Left lung (tissue), 10 donors: Measurements from ENCODE around the gene GARNL3. TPM values are rescaled to one million over a fixed set of nuclear protein-coding genes. Genes with fewer than 3 reads are reported as not detected.
A peak's percentile ranks its signal among the peaks of the same experiment; 100 is the strongest.

Experiments
- ATAC-seq: fragments of 200-7000 bp; cut with Tn5 transposase; one replicate; pipeline ENCODE4 v1.9.1; 2020; ENCODE audit warnings: moderate library complexity
- DNase-seq, 4 donors: peaks; one replicate each; pipeline ENCODE4 v3.0.0-alpha.2; 2013 to 2020
- H3K27ac ChIP-seq, 2 donors: fragments of 200-600 bp; sonication (generic) in 1 of 2; one replicate each; pipeline versions ENCODE4 v1.5.0 to v1.8.0; 2020 to 2021
- H3K27me3 ChIP-seq, 2 donors: fragments of 200-600 bp; sonication (generic) in 1 of 2; one replicate each; pipeline versions ENCODE4 v1.5.0 to v1.8.0; 2020 to 2021
- H3K36me3 ChIP-seq, 2 donors: fragments of 200-600 bp; sonication (generic) in 1 of 2; one replicate each; pipeline versions ENCODE4 v1.5.0 to v1.8.0; 2020 to 2021
- H3K4me1 ChIP-seq, 2 donors: fragments of 200-600 bp; one replicate each; pipeline ENCODE4 v1.8.0; 2021
- H3K4me3 ChIP-seq, 2 donors: fragments of 200-600 bp; sonication (generic) in 1 of 2; one replicate each; pipeline versions ENCODE4 v1.5.0 to v1.8.0; 2020 to 2021; ENCODE audit warnings: mild to moderate bottlenecking in 1 of 2
- H3K9me3 ChIP-seq, 2 donors: fragments of 200-600 bp; sonication (generic) in 1 of 2; one replicate each; pipeline versions ENCODE4 v1.5.0 to v1.8.0; 2020 to 2021
- intact Hi-C, 2 donors: fragments of 100-400 bp; cut with DNase I; formaldehyde crosslinking; loops; one replicate each; pipeline versions ENCODE4 v1.11.2 to v1.14.2; 2022
- polyA plus RNA-seq, 6 donors: library from polyadenylated mRNA; unstranded; fragments of 120-200 nt; gene quantifications; one replicate each; pipeline ENCODE4 v1.2.1, GENCODE V29; 2013; ENCODE audit not compliant: insufficient read length in 6 of 6
- total RNA-seq, 2 donors: library from RNA; stranded (reverse); fragmentation: NEBNext Ultra II Directional; extraction: Animal tissue kit (Norgen Biotek cat#: 25700); gene quantifications; one replicate each; pipeline ENCODE4 v1.2.1, GENCODE V29; 2021
- TF ChIP-seq, protein P1 (sequence below), 2 donors: fragments of 200-600 bp; sonication (generic) in 1 of 2; IDR thresholded peaks; one replicate each; pipeline versions ENCODE4 v1.5.0 to v1.8.0; 2021; ENCODE audit warnings: antibody characterized with exemption in 2 of 2
- donor health status: DM: no; HTN: yes; CAD: no.
- donor health status: DM: no; HTN: no; CAD: no.

The GARNL3 gene
- total and polyA plus RNA-seq, 8 donors, result 7.4 to 40.4 (median 37.7) TPM

DNA sequence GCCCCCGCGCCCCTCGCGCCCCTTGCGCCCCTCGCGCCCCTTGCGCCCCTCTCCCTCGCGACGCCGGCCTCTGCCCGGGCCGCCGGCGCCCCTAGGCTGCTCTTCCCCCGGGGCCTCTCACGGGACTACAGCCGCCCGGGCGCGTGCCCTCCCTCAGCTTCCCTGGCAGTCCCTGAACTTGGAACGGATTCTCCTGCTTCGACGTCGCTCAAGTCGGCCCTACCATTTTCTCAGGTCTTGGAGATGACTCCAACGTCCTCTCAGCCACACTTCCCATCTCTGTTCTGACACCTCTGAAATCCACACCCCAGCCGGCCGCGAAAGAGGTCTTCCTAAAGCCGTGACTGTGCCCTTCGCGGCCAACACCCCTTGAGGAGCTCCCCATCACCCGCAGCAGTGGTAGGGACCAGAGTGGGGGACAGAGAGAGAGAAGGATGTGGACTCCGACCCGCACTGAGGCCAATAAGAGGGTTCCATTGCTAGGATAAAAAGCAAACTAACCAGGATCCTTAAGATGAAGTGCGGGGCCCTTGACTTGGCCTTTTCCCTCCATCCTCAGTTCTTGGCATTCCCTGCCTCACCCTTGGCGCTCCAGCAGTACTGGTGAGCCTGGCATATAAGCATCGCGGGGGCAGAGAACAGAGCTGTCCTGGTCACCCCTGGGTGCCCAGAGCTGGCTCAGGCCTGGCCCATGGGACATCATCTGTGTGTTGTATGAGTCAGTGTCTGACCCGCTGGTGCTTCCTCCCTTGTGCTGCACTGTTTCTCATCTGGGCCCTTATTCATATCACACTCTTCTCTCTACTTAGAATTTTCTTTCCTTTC is 38.6 kb upstream of the GARNL3 start:
- H3K27me3 ChIP-seq, result peaks cover 0 to 25% of the 10 kb centered on the region in 2 donors
- ATAC-seq (no peak), DNase-seq (peak in 1 of 4 donors; percentile 80)
- no peaks in the 10 kb centered on the region for H3K9me3 ChIP-seq
- intact Hi-C loops, result no loop called here
- TF ChIP-seq, protein P1, sequence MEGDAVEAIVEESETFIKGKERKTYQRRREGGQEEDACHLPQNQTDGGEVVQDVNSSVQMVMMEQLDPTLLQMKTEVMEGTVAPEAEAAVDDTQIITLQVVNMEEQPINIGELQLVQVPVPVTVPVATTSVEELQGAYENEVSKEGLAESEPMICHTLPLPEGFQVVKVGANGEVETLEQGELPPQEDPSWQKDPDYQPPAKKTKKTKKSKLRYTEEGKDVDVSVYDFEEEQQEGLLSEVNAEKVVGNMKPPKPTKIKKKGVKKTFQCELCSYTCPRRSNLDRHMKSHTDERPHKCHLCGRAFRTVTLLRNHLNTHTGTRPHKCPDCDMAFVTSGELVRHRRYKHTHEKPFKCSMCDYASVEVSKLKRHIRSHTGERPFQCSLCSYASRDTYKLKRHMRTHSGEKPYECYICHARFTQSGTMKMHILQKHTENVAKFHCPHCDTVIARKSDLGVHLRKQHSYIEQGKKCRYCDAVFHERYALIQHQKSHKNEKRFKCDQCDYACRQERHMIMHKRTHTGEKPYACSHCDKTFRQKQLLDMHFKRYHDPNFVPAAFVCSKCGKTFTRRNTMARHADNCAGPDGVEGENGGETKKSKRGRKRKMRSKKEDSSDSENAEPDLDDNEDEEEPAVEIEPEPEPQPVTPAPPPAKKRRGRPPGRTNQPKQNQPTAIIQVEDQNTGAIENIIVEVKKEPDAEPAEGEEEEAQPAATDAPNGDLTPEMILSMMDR (IDR thresholded peaks at IDR 0.05), result no peak
- H3K27ac ChIP-seq, result no peak overlapping the region
- no peaks in the 10 kb centered on the region for H3K36me3 ChIP-seq
- H3K4me3 ChIP-seq, result peak overlapping the region; percentile 64 to 75
- peaks cover 0 to 11% of the 10 kb centered on the region in 2 donors for H3K4me1 ChIP-seq

DNA sequence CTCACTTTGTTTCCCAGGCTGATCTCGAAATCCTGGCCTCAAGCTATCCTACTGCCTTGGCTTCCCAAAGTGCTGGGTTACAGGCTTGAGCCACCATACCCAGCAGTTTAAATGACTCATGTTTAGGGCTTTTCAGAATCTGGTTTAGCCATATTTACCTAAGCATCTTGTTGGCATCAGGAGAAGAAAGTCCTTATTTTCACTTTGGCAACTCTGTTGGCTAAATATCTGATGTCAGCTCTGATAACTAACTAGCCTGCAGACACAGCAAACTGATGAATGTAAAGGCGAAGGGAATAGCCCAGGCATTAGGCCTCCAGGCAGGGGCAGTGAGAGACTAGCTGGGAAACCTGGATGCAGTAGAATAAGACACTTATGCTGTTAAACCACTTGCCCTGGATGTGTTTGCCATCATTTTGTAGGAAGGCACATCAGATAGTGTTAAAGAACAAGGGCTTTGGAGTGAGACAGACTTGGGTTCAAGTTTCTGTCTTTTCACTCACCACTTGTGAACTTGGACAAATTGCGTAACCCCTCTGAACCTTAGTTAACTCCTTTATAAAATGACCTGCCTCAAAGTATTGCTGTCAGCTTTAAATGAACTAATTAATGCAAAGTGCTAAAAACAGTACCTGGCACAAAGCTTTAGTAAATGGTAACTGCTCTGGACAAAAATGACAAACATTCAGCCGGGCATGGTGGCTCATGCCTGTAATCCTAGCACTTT is 34.7 kb upstream of the GARNL3 start:
- Histone ChIP-seq H3K4me1 (peaks cover 0 to 6% of the 10 kb centered on the region in 2 donors), H3K27me3 (peaks cover 0 to 12% of the 10 kb centered on the region in 2 donors), H3K9me3 (no peaks in the 10 kb centered on the region), H3K27ac (no peak overlapping the region), H3K36me3 (no peaks in the 10 kb centered on the region), H3K4me3 (no peak overlapping the region)
- no peak for DNase-seq
- no peak for ATAC-seq
- intact Hi-C loops, result no loop called here
- TF ChIP-seq, protein P1 (IDR thresholded peaks at IDR 0.05), result no peak

DNA sequence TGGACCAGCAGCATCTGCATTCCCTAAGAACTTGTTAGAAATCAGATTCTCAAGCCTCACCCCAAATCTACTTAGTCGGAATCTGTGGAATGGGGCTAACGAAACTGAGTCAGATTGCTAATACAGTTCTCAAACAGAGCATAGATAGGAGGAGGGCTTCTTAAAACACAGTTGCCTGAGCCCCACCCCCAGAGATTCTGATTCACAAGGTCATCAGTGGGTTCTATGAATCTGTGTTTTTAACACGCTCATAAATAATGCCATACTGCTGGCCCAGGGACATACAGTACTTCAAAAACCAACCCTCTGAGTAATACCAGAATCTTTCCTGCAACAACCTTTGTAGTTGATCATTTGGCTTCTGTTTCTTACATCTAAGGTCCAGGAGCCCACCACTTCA is 32.9 kb upstream of the GARNL3 start:
- no peaks in the 10 kb centered on the region for H3K4me1 ChIP-seq
- H3K4me3 ChIP-seq, result no peak overlapping the region
- H3K27ac ChIP-seq, result no peak overlapping the region
- DNase-seq (no peak), ATAC-seq (no peak)
- intact Hi-C loops, result no loop called here
- H3K9me3 ChIP-seq, result no peaks in the 10 kb centered on the region
- TF ChIP-seq, protein P1 (IDR thresholded peaks at IDR 0.05), result no peak
- no peaks in the 10 kb centered on the region for H3K36me3 ChIP-seq
- no peaks in the 10 kb centered on the region for H3K27me3 ChIP-seq

DNA sequence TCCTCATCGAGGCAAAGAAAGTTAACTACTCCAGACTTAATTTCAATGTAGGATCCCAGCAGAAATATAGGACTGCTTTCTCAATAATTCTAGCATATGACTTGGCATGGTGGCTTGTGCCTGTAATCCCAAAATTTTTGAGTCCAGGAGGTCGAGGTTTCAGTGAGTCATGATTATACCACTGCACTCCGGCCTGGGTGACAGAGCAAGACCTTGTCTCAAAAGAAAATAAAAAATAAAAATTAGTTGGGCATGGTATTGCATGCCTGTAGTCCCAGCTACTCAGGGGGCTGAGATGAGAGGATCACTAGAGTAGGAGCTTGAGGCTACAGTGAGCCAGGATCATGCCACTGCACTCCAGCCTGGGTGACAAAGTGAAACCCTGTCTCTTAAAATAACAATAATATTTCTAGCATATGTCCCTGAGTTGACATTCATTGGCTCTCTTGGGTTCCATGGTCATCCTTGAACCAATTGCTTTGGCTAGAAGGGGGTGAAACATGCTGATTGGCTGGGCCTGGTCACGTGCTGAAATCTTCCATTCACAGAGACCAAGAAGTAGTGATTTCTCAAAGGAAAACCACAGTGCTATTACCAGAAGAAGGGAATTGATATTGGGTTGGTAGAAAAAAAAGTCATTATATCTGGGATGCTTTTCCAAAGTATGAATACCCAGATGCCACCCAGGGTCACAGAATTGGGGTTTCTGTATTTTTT is 31.6 kb upstream of the GARNL3 start:
- TF ChIP-seq, protein P1 (IDR thresholded peaks at IDR 0.05), result no peak
- no peaks in the 10 kb centered on the region for H3K9me3 ChIP-seq
- intact Hi-C loops, result no loop called here
- no peaks in the 10 kb centered on the region for H3K27me3 ChIP-seq
- ATAC-seq (no peak), DNase-seq (no peak)
- H3K36me3 ChIP-seq, result no peaks in the 10 kb centered on the region
- H3K27ac ChIP-seq, result no peak overlapping the region
- no peaks in the 10 kb centered on the region for H3K4me1 ChIP-seq
- H3K4me3 ChIP-seq, result no peak overlapping the region

DNA sequence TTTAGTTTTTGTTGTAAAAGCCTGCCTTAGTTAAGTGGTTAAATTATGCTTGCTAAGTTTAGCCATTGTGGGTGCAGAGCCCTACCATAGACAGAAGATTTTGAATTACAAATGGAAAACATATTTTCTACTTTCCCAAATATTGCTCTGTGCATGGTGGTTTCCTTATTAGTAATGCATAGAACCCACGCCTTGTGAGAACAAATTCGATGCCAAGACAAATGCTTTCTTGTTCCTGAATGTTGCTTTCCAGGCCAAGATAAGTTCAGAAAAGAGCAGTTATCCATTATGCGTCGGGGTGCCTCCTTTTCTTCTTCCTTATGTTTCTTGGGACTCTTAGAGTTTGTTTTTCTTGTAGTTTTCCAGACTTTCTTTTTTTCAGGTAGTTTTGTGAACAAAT is 31.0 kb upstream of the GARNL3 start:
- no peak for DNase-seq
- Histone ChIP-seq H3K4me1 (no peaks in the 10 kb centered on the region), H3K4me3 (no peak overlapping the region), H3K27ac (no peak overlapping the region), H3K36me3 (no peaks in the 10 kb centered on the region), H3K27me3 (no peaks in the 10 kb centered on the region), H3K9me3 (no peaks in the 10 kb centered on the region)
- TF ChIP-seq, protein P1 (IDR thresholded peaks at IDR 0.05), result no peak
- intact Hi-C loops, result no loop called here
- ATAC-seq, result no peak
